Measurements from ENCODE around the gene GABRB1.

DNA sequence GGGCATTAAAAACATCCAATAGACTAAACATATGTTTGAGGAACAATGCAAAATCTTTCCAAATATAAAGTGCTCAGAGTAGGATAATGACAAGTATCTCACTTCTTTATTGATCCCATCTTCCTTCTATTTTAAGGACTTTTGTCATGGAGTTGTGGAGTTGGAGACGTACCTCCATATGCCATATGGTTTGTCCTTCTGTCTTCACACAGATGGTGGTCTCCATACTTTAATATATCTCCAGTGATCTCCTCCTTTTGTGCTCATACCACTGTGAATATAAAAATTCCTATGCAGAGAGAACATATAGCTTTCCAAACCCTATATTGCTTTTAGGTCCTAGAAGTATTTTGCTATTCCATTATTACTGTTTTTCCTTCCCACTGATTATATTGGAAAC is 64.5 kb downstream of the GABRB1 start:
- TF ChIP-seq, protein P1, sequence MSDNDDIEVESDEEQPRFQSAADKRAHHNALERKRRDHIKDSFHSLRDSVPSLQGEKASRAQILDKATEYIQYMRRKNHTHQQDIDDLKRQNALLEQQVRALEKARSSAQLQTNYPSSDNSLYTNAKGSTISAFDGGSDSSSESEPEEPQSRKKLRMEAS (IDR thresholded peaks at IDR 0.05; ENCODE audit: insufficient read depth, insufficient read length) = no peak
- TF ChIP-seq POLR2A (IDR thresholded peaks at IDR 0.05; ENCODE audit: low read depth, low read length) (no peak), POLR2AphosphoS5 (IDR thresholded peaks at IDR 0.05; ENCODE audit: insufficient read depth, low read depth, low read length) (no peak)

All from endothelial cell of umbilical vein (primary cell).